ENCODE results near the gene ZDHHC3. TPM values are rescaled to one million over a fixed set of nuclear protein-coding genes. Genes with fewer than 3 reads are reported as not detected.

Gene ZDHHC3
- total and polyA plus RNA-seq, 9 donors = 39.1 to 47.6 (median 42.4) TPM

GRCh38 chr3:44903751-44904150, 72.2 kb downstream of the ZDHHC3 start:
- Histone ChIP-seq H3K9me3 (replicated peaks; ENCODE audit: control insufficient read depth, low read depth, low read length) (no peaks in the 10 kb centered on the region), H3K27ac (ENCODE audit: low read length) (no peak overlapping the region), H3K4me3 (ENCODE audit: low read length) (no peak overlapping the region), H3K36me3 (ENCODE audit: control insufficient read depth, insufficient read depth, low read length) (no peaks in the 10 kb centered on the region), H3K4me1 (ENCODE audit: control insufficient read depth, insufficient read depth, low read length) (no peaks in the 10 kb centered on the region), H3K27me3 (ENCODE audit: control insufficient read depth, insufficient read depth, low read length) (no peaks in the 10 kb centered on the region)
- WGBS (ENCODE audit: insufficient coverage) = 92% methylated on average over 14 of the region's 15 CpGs
- no peak for DNase-seq

GRCh38 chr3:44903314-44903713, 72.7 kb downstream of the ZDHHC3 start:
- Histone ChIP-seq H3K27ac (ENCODE audit: low read length) (no peak overlapping the region), H3K4me3 (ENCODE audit: low read length) (no peak overlapping the region), H3K27me3 (ENCODE audit: control insufficient read depth, insufficient read depth, low read length) (no peaks in the 10 kb centered on the region), H3K36me3 (ENCODE audit: control insufficient read depth, insufficient read depth, low read length) (no peaks in the 10 kb centered on the region), H3K9me3 (replicated peaks; ENCODE audit: control insufficient read depth, low read depth, low read length) (no peaks in the 10 kb centered on the region), H3K4me1 (ENCODE audit: control insufficient read depth, insufficient read depth, low read length) (no peaks in the 10 kb centered on the region)
- 20% methylated on average over 1 of the region's 2 CpGs for WGBS (ENCODE audit: insufficient coverage)
- no peak for DNase-seq

- Histone ChIP-seq H3K27ac (ENCODE audit: low read length) (no peak overlapping the region), H3K27me3 (ENCODE audit: control insufficient read depth, insufficient read depth, low read length) (no peaks in the 10 kb centered on the region), H3K9me3 (replicated peaks; ENCODE audit: control insufficient read depth, low read depth, low read length) (no peaks in the 10 kb centered on the region), H3K36me3 (ENCODE audit: control insufficient read depth, insufficient read depth, low read length) (no peaks in the 10 kb centered on the region), H3K4me1 (ENCODE audit: control insufficient read depth, insufficient read depth, low read length) (no peaks in the 10 kb centered on the region), H3K4me3 (ENCODE audit: low read length) (no peak overlapping the region)
- WGBS (ENCODE audit: insufficient coverage) = 48% methylated on average over 4 of the region's 4 CpGs
- DNase-seq = no peak
Observed at GRCh38 chr3:44902628-44903027, 73.3 kb downstream of the ZDHHC3 start.

- H3K27me3 ChIP-seq (ENCODE audit: control insufficient read depth, insufficient read depth, low read length) = no peaks in the 10 kb centered on the region
- H3K4me1 ChIP-seq (ENCODE audit: control insufficient read depth, insufficient read depth, low read length) = no peaks in the 10 kb centered on the region
- no peak overlapping the region for H3K27ac ChIP-seq (ENCODE audit: low read length)
- H3K9me3 ChIP-seq (replicated peaks; ENCODE audit: control insufficient read depth, low read depth, low read length) = no peaks in the 10 kb centered on the region
- H3K36me3 ChIP-seq (ENCODE audit: control insufficient read depth, insufficient read depth, low read length) = no peaks in the 10 kb centered on the region
- no peak overlapping the region for H3K4me3 ChIP-seq (ENCODE audit: low read length)
- WGBS (ENCODE audit: insufficient coverage) = 53% methylated on average over 5 of the region's 13 CpGs
- DNase-seq = no peak
Observed at GRCh38 chr3:44899683-44900367, 76.1 kb downstream of the ZDHHC3 start.

GRCh38 chr3:44896440-44896839, 79.5 kb downstream of the ZDHHC3 start:
- H3K36me3 ChIP-seq (ENCODE audit: control insufficient read depth, insufficient read depth, low read length) = no peaks in the 10 kb centered on the region
- 83% methylated on average over 1 of the region's 2 CpGs for WGBS (ENCODE audit: insufficient coverage)
- no peak overlapping the region for H3K4me3 ChIP-seq (ENCODE audit: low read length)
- no peaks in the 10 kb centered on the region for H3K4me1 ChIP-seq (ENCODE audit: control insufficient read depth, insufficient read depth, low read length)
- H3K27ac ChIP-seq (ENCODE audit: low read length) = no peak overlapping the region
- H3K9me3 ChIP-seq (replicated peaks; ENCODE audit: control insufficient read depth, low read depth, low read length) = no peaks in the 10 kb centered on the region
- no peak for DNase-seq
- H3K27me3 ChIP-seq (ENCODE audit: control insufficient read depth, insufficient read depth, low read length) = no peaks in the 10 kb centered on the region

GRCh38 chr3:44894485-44894884, 81.5 kb downstream of the ZDHHC3 start:
- WGBS (ENCODE audit: insufficient coverage) = no CpG with 5 or more reads among the region's 5 CpGs
- no peaks in the 10 kb centered on the region for H3K4me1 ChIP-seq (ENCODE audit: control insufficient read depth, insufficient read depth, low read length)
- H3K27me3 ChIP-seq (ENCODE audit: control insufficient read depth, insufficient read depth, low read length) = no peaks in the 10 kb centered on the region
- no peaks in the 10 kb centered on the region for H3K36me3 ChIP-seq (ENCODE audit: control insufficient read depth, insufficient read depth, low read length)
- H3K9me3 ChIP-seq (replicated peaks; ENCODE audit: control insufficient read depth, low read depth, low read length) = no peaks in the 10 kb centered on the region
- no peak overlapping the region for H3K4me3 ChIP-seq (ENCODE audit: low read length)
- H3K27ac ChIP-seq (ENCODE audit: low read length) = no peak overlapping the region
- no peak for DNase-seq

GRCh38 chr3:44893097-44893496, 82.9 kb downstream of the ZDHHC3 start:
- no peaks in the 10 kb centered on the region for H3K9me3 ChIP-seq (replicated peaks; ENCODE audit: control insufficient read depth, low read depth, low read length)
- no CpG with 5 or more reads among the region's 2 CpGs for WGBS (ENCODE audit: insufficient coverage)
- no peaks in the 10 kb centered on the region for H3K27me3 ChIP-seq (ENCODE audit: control insufficient read depth, insufficient read depth, low read length)
- H3K27ac ChIP-seq (ENCODE audit: low read length) = no peak overlapping the region
- no peaks in the 10 kb centered on the region for H3K4me1 ChIP-seq (ENCODE audit: control insufficient read depth, insufficient read depth, low read length)
- H3K36me3 ChIP-seq (ENCODE audit: control insufficient read depth, insufficient read depth, low read length) = no peaks in the 10 kb centered on the region
- no peak for DNase-seq
- no peak overlapping the region for H3K4me3 ChIP-seq (ENCODE audit: low read length)

- H3K36me3 ChIP-seq (ENCODE audit: control insufficient read depth, insufficient read depth, low read length) = no peaks in the 10 kb centered on the region
- 86% methylated on average over 1 of the region's 3 CpGs for WGBS (ENCODE audit: insufficient coverage)
- H3K27ac ChIP-seq (ENCODE audit: low read length) = no peak overlapping the region
- H3K4me1 ChIP-seq (ENCODE audit: control insufficient read depth, insufficient read depth, low read length) = no peaks in the 10 kb centered on the region
- DNase-seq = no peak
- H3K27me3 ChIP-seq (ENCODE audit: control insufficient read depth, insufficient read depth, low read length) = no peaks in the 10 kb centered on the region
- no peaks in the 10 kb centered on the region for H3K9me3 ChIP-seq (replicated peaks; ENCODE audit: control insufficient read depth, low read depth, low read length)
- H3K4me3 ChIP-seq (ENCODE audit: low read length) = no peak overlapping the region
Observed at GRCh38 chr3:44892689-44893088, 83.3 kb downstream of the ZDHHC3 start.

- H3K9me3 ChIP-seq (replicated peaks; ENCODE audit: control insufficient read depth, low read depth, low read length) = no peaks in the 10 kb centered on the region
- no peaks in the 10 kb centered on the region for H3K4me1 ChIP-seq (ENCODE audit: control insufficient read depth, insufficient read depth, low read length)
- H3K27me3 ChIP-seq (ENCODE audit: control insufficient read depth, insufficient read depth, low read length) = peaks cover 5% of the 10 kb centered on the region
- DNase-seq = no peak
- no peak overlapping the region for H3K4me3 ChIP-seq (ENCODE audit: low read length)
- H3K36me3 ChIP-seq (ENCODE audit: control insufficient read depth, insufficient read depth, low read length) = no peaks in the 10 kb centered on the region
- WGBS (ENCODE audit: insufficient coverage) = 70% methylated on average over 2 of the region's 3 CpGs
- no peak overlapping the region for H3K27ac ChIP-seq (ENCODE audit: low read length)
Observed at GRCh38 chr3:44890852-44891251, 85.1 kb downstream of the ZDHHC3 start.

- H3K9me3 ChIP-seq (replicated peaks; ENCODE audit: control insufficient read depth, low read depth, low read length) = no peaks in the 10 kb centered on the region
- no peaks in the 10 kb centered on the region for H3K36me3 ChIP-seq (ENCODE audit: control insufficient read depth, insufficient read depth, low read length)
- DNase-seq = no peak
- no peaks in the 10 kb centered on the region for H3K4me1 ChIP-seq (ENCODE audit: control insufficient read depth, insufficient read depth, low read length)
- H3K27me3 ChIP-seq (ENCODE audit: control insufficient read depth, insufficient read depth, low read length) = peaks cover 5% of the 10 kb centered on the region
- WGBS (ENCODE audit: insufficient coverage) = 43% methylated on average over 2 of the region's 3 CpGs
- H3K4me3 ChIP-seq (ENCODE audit: low read length) = no peak overlapping the region
- no peak overlapping the region for H3K27ac ChIP-seq (ENCODE audit: low read length)
Observed at GRCh38 chr3:44890258-44890657, 85.7 kb downstream of the ZDHHC3 start.

- no peak overlapping the region for H3K4me3 ChIP-seq (ENCODE audit: low read length)
- DNase-seq = no peak
- peaks cover 5% of the 10 kb centered on the region for H3K27me3 ChIP-seq (ENCODE audit: control insufficient read depth, insufficient read depth, low read length)
- H3K4me1 ChIP-seq (ENCODE audit: control insufficient read depth, insufficient read depth, low read length) = peaks cover 6% of the 10 kb centered on the region
- H3K27ac ChIP-seq (ENCODE audit: low read length) = no peak overlapping the region
- H3K9me3 ChIP-seq (replicated peaks; ENCODE audit: control insufficient read depth, low read depth, low read length) = no peaks in the 10 kb centered on the region
- WGBS (ENCODE audit: insufficient coverage) = 70% methylated on average over 7 of the region's 7 CpGs
- H3K36me3 ChIP-seq (ENCODE audit: control insufficient read depth, insufficient read depth, low read length) = no peaks in the 10 kb centered on the region
Observed at GRCh38 chr3:44887101-44887500, 88.9 kb downstream of the ZDHHC3 start.

All from muscle of leg (tissue), 11 donors.